Osteoblast (primary cell): ENCODE measurements around the gene KCNH4. TPM values are rescaled to one million over a fixed set of nuclear protein-coding genes. Genes with fewer than 3 reads are reported as not detected.
"Not testable (repeated sequence)": the region's sequence is repeated elsewhere in the genome, so short reads cannot be mapped to it uniquely, and the experiment has no call there.

Source experiments
- DNase-seq: peaks from one replicate; pipeline ENCODE4 v3.0.0; 2011; ENCODE audit warnings: low spot score, mixed read lengths; ENCODE audit not compliant: insufficient read length; ENCODE audit errors: missing footprints
- H2AFZ ChIP-seq: 2 replicates; pipeline ENCODE4 v1.6.0; 2011; ENCODE audit warnings: mild to moderate bottlenecking, low read length
- H3K27ac ChIP-seq: 2 replicates; pipeline ENCODE4 v1.5.1; 2011; ENCODE audit warnings: mild to moderate bottlenecking, low read depth, low read length, moderate library complexity
- H3K27me3 ChIP-seq: 2 replicates; pipeline ENCODE4 v1.6.0; 2012; ENCODE audit warnings: mild to moderate bottlenecking, control low read depth, inconsistent platforms, low read length, moderate library complexity; ENCODE audit not compliant: insufficient read depth
- H3K36me3 ChIP-seq: 2 replicates; pipeline ENCODE4 v1.5.1; 2011; ENCODE audit warnings: mild to moderate bottlenecking, low read length, control low read depth, moderate library complexity; ENCODE audit not compliant: insufficient read depth
- H3K4me1 ChIP-seq: 2 replicates; pipeline ENCODE4 v1.5.1; 2011; ENCODE audit warnings: mild to moderate bottlenecking, low read length, control low read depth, moderate library complexity; ENCODE audit not compliant: insufficient read depth
- H3K4me2 ChIP-seq: 2 replicates; pipeline ENCODE4 v1.6.0; 2011; ENCODE audit warnings: mild to moderate bottlenecking, low read length; ENCODE audit not compliant: insufficient read depth
- H3K4me3 ChIP-seq: fragments of 200-600 bp; sonication (generic); 3 replicates; pipeline ENCODE4 v1.5.1; 2012; ENCODE audit warnings: mild to moderate bottlenecking, low read length, inconsistent platforms; ENCODE audit not compliant: insufficient read depth
- H3K79me2 ChIP-seq: 2 replicates; pipeline ENCODE4 v1.6.0; 2012; ENCODE audit warnings: mild to moderate bottlenecking, low read length, control low read depth, inconsistent platforms; ENCODE audit not compliant: insufficient read depth
- H3K9me3 ChIP-seq: 2 replicates; pipeline ENCODE4 v1.5.1; 2011; ENCODE audit warnings: low read depth, low read length, control low read depth
- H4K20me1 ChIP-seq: 2 replicates; pipeline ENCODE4 v1.6.0; 2012; ENCODE audit warnings: mild to moderate bottlenecking, low read length, control low read depth; ENCODE audit not compliant: insufficient read depth
- CTCF ChIP-seq: IDR thresholded peaks from 2 replicates; pipeline ENCODE4 v1.5.1; 2011; ENCODE audit warnings: mild to moderate bottlenecking, low read depth, low read length, moderate library complexity; ENCODE audit errors: extremely low read depth
- total RNA-seq: library from RNA; depleted of rRNA; stranded (reverse); fragments of >200 nt; gene quantifications from 2 replicates; pipeline ENCODE4 v1.2.3, GENCODE V29; 2012

Gene KCNH4
- total RNA-seq, 1 donor = not detected

- H4K20me1 ChIP-seq = no peaks in the 10 kb centered on the region
- H3K27ac ChIP-seq = no peak overlapping the region
- H3K9me3 ChIP-seq = no peaks in the 10 kb centered on the region
- DNase-seq = no peak
- no peaks in the 10 kb centered on the region for H3K36me3 ChIP-seq
- H2AFZ ChIP-seq = no peak overlapping the region
- no peak overlapping the region for H3K4me2 ChIP-seq
- no peak for TF ChIP-seq CTCF
- peaks cover 15% of the 10 kb centered on the region for H3K4me1 ChIP-seq
- no peaks in the 10 kb centered on the region for H3K27me3 ChIP-seq
- H3K79me2 ChIP-seq = no peaks in the 10 kb centered on the region
- no peak overlapping the region for H3K4me3 ChIP-seq
Observed at GRCh38 chr17:42187833-42188232, 6.9 kb upstream of the KCNH4 start.

- H3K79me2 ChIP-seq, H3K36me3 ChIP-seq, H4K20me1 ChIP-seq, H2AFZ ChIP-seq, H3K4me3 ChIP-seq, H3K9me3 ChIP-seq, DNase-seq, H3K27ac ChIP-seq, H3K4me2 ChIP-seq: not testable (repeated sequence)
- Histone ChIP-seq H3K4me1 (peaks cover 19% of the 10 kb centered on the region), H3K27me3 (peaks cover 10% of the 10 kb centered on the region)
Observed at GRCh38 chr17:42186191-42186590, 5.2 kb upstream of the KCNH4 start.

- H3K4me1 ChIP-seq = peaks cover 26% of the 10 kb centered on the region
- no peak overlapping the region for H3K27ac ChIP-seq
Observed at GRCh38 chr17:42185621-42185930, 4.6 kb upstream of the KCNH4 start.

GRCh38 chr17:42184713-42185620 lies 4.0 kb upstream of the KCNH4 start, which contains the start of gene HCRT:
HCRT (minus strand) TSS chr17:42185452; CDS start chr17:42185365, 87 bp downstream.
- no peak for TF ChIP-seq CTCF
- Histone ChIP-seq H3K9me3 (no peaks in the 10 kb centered on the region), H3K4me1 (peaks cover 26% of the 10 kb centered on the region), H3K36me3 (no peaks in the 10 kb centered on the region), H3K27me3 (peaks cover 22% of the 10 kb centered on the region), H4K20me1 (no peaks in the 10 kb centered on the region), H3K27ac (no peak within 1 kb of the TSS), H3K4me2 (peak within 1 kb of the TSS; percentile 94), H3K4me3 (peak within 1 kb of the TSS; percentile 82), H2AFZ (peak within 1 kb of the TSS; percentile 88), H3K79me2 (no peaks in the 10 kb centered on the region)
- no peak for DNase-seq

More at GRCh38 chr17:42185621-42185930, 4.6 kb upstream of the KCNH4 start:
- Histone ChIP-seq H2AFZ (no peak overlapping the region), H3K36me3 (no peaks in the 10 kb centered on the region), H3K9me3 (no peaks in the 10 kb centered on the region), H3K79me2 (no peaks in the 10 kb centered on the region), H3K4me2 (no peak overlapping the region), H3K27me3 (peaks cover 16% of the 10 kb centered on the region), H3K4me3 (no peak overlapping the region), H4K20me1 (no peaks in the 10 kb centered on the region)
- no peak for TF ChIP-seq CTCF
- DNase-seq = no peak
